ENCODE results near the gene HLCS.

DNA sequence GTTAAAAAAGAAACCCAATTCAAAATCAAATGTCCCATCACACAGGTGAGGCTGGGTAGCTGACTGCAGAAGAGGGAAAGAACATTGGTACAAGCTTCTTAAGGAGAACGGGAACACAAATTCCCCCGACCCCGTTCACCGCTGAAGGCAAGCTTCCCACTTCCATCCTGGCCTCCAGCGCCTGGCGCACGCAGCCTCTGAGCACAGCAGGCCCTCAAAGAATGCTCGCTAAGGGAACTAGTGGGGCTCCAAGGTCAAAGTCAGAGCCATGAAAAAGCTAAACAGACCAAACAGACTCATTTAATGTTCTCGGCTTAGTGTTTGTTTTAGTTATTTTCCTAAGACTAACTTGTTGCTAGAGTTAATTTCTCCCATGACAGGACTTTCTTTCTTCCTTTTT, 203.8 kb downstream of the HLCS start:
- TF ChIP-seq, protein P1, sequence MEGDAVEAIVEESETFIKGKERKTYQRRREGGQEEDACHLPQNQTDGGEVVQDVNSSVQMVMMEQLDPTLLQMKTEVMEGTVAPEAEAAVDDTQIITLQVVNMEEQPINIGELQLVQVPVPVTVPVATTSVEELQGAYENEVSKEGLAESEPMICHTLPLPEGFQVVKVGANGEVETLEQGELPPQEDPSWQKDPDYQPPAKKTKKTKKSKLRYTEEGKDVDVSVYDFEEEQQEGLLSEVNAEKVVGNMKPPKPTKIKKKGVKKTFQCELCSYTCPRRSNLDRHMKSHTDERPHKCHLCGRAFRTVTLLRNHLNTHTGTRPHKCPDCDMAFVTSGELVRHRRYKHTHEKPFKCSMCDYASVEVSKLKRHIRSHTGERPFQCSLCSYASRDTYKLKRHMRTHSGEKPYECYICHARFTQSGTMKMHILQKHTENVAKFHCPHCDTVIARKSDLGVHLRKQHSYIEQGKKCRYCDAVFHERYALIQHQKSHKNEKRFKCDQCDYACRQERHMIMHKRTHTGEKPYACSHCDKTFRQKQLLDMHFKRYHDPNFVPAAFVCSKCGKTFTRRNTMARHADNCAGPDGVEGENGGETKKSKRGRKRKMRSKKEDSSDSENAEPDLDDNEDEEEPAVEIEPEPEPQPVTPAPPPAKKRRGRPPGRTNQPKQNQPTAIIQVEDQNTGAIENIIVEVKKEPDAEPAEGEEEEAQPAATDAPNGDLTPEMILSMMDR (IDR thresholded peaks at IDR 0.05; ENCODE audit: low read depth, low read length) = no peak
- no peak for TF ChIP-seq EZH2phosphoT487 (IDR thresholded peaks at IDR 0.05; ENCODE audit: low read depth)

Measured in OCI-LY3 (cell line).